CD4-positive, CD25-positive, alpha-beta regulatory T cell (primary cell): ENCODE results near the gene PLA2R1. TPM values are rescaled to one million over a fixed set of nuclear protein-coding genes. Genes with fewer than 3 reads are reported as not detected.

Experiments used
- ATAC-seq, 2 donors: fragments of 150-1000 bp; cut with Tn5 transposase; one replicate each; pipeline ENCODE4 v1.10.0; 2021; ENCODE audit warnings: low read depth in 2 of 2, moderate number of reproducible peaks in 2 of 2, moderate library complexity in 1 of 2
- DNase-seq, 3 donors: peaks; one replicate each; pipeline versions ENCODE4 v3.0.0 to v3.0.0-alpha.2; 2012 to 2022; ENCODE audit warnings: mixed read lengths in 1 of 3
- H3K27ac ChIP-seq: one replicate; pipeline ENCODE4 v1.7.0; 2013; ENCODE audit warnings: mild to moderate bottlenecking, low read length; ENCODE audit not compliant: insufficient read depth, poor library complexity, severe bottlenecking
- H3K27me3 ChIP-seq: one replicate; pipeline ENCODE4 v1.7.0; 2013; ENCODE audit warnings: low read length; ENCODE audit not compliant: control insufficient read depth, insufficient read depth
- H3K36me3 ChIP-seq: one replicate; pipeline ENCODE4 v1.7.0; 2013; ENCODE audit warnings: mild to moderate bottlenecking, low read length, moderate library complexity; ENCODE audit not compliant: control insufficient read depth, insufficient read depth
- H3K4me1 ChIP-seq: 2 replicates; pipeline ENCODE4 v1.7.0; 2013; ENCODE audit warnings: mild to moderate bottlenecking, low read length; ENCODE audit not compliant: insufficient read depth, control insufficient read depth, poor library complexity, severe bottlenecking
- H3K4me3 ChIP-seq: one replicate; pipeline ENCODE4 v1.7.0; 2013; ENCODE audit warnings: low read depth, mild to moderate bottlenecking, low read length, moderate library complexity
- H3K9me3 ChIP-seq, 2 experiments: 1 replicate in 1 of 2; 2 replicates in 1 of 2; pipeline ENCODE4 v1.7.0; 2013; ENCODE audit warnings: low read length in 2 of 2, mild to moderate bottlenecking in 1 of 2, moderate library complexity in 1 of 2; ENCODE audit not compliant: control insufficient read depth in 2 of 2
- H3K27ac Mint-ChIP-seq, 3 donors: one replicate each; pipeline ENCODE4 v1.8.0; 2020 to 2022; ENCODE audit warnings: mild to moderate bottlenecking in 3 of 3, mixed read lengths in 3 of 3, moderate library complexity in 2 of 3
- H3K27me3 Mint-ChIP-seq: one replicate; pipeline ENCODE4 v1.8.0; 2022; ENCODE audit warnings: mild to moderate bottlenecking, mixed read lengths
- H3K36me3 Mint-ChIP-seq: one replicate; pipeline ENCODE4 v1.8.0; 2020; ENCODE audit warnings: mixed read lengths
- H3K4me1 Mint-ChIP-seq, 4 donors: one replicate each; pipeline ENCODE4 v1.8.0; 2020 to 2022; ENCODE audit warnings: mixed read lengths in 4 of 4, mild to moderate bottlenecking in 1 of 4
- H3K4me3 Mint-ChIP-seq, 4 donors: one replicate each; pipeline ENCODE4 v1.8.0; 2020 to 2022; ENCODE audit warnings: mild to moderate bottlenecking in 4 of 4, mixed read lengths in 4 of 4, moderate library complexity in 3 of 4
- H3K9me3 Mint-ChIP-seq, 7 donors: one replicate each; pipeline ENCODE4 v1.8.0; 2020 to 2022; ENCODE audit warnings: mixed read lengths in 7 of 7, mild to moderate bottlenecking in 3 of 7, moderate library complexity in 2 of 7
- polyA plus RNA-seq, 4 donors: library from polyadenylated mRNA; unstranded; fragments of 300-500 nt; fragmentation: Illumina TruSeq; gene quantifications; one replicate each; pipeline ENCODE4 v1.2.3, GENCODE V29; 2021
- total RNA-seq: library from RNA; stranded (reverse); gene quantifications from one replicate; pipeline ENCODE4 v1.2.3, GENCODE V29; 2022

Gene PLA2R1
- total and polyA plus RNA-seq, 5 donors from 2014 or later, result not detected

DNA sequence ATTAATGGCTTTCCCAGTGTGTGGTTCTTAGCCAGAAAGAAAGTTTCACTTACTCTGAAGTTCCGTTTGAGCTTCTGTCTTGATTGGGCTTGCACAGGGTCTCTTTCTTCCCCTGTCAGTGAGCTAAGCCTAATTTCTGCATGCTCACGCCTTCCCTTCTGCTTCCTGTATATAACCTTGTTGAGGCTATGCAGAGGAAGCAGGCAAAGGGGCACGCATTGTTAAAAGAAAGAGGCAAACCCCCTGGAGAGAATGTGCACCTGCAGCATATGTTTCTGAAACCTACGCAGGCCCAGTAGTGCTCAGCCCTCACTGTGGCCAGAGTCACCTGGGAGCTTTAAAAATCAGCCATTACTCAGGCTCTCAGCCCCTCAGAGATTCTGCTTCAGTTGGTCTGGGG, 14.5 kb upstream of the PLA2R1 start:
- Mint-ChIP-seq H3K27ac (no peak overlapping the region), H3K36me3 (no peaks in the 10 kb centered on the region), H3K27me3 (peaks cover 5% of the 10 kb centered on the region), H3K4me3 (no peak overlapping the region), H3K9me3 (peaks cover 0 to 4% (median 0%) of the 10 kb centered on the region in 7 donors), H3K4me1 (no peaks in the 10 kb centered on the region)
- no peak overlapping the region for H3K4me3 ChIP-seq
- no peak for ATAC-seq
- no peaks in the 10 kb centered on the region for H3K4me1 ChIP-seq
- H3K36me3 ChIP-seq, result no peaks in the 10 kb centered on the region
- H3K27ac ChIP-seq, result no peak overlapping the region
- no peaks in the 10 kb centered on the region for H3K9me3 ChIP-seq
- H3K27me3 ChIP-seq, result peaks cover 3% of the 10 kb centered on the region
- DNase-seq, result no peak

DNA sequence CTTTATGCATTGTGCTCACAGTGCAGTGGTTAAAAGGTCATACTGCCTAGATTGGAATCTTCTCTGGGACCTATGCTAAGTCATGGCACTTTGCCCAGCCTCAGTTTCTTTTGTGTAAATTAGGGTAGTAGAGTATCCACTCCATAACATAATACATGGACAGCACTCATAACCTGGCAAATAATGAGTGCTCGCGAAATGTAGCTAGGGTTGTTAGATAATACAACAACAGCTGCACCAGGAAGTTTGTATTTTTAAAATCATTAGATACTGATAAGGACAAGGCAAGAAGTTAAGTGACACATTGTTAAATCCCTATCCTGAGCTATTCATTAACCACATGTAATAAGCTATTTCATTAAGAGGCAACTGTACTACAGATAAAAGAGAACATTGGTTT, 13.8 kb upstream of the PLA2R1 start:
- H3K36me3 ChIP-seq, result no peaks in the 10 kb centered on the region
- H3K9me3 ChIP-seq, result no peaks in the 10 kb centered on the region
- no peak overlapping the region for H3K27ac ChIP-seq
- H3K4me1 Mint-ChIP-seq, result no peaks in the 10 kb centered on the region
- H3K4me3 ChIP-seq, result no peak overlapping the region
- H3K27me3 ChIP-seq, result peaks cover 3% of the 10 kb centered on the region
- ATAC-seq, result no peak
- H3K4me3 Mint-ChIP-seq, result no peak overlapping the region
- peaks cover 0 to 4% (median 0%) of the 10 kb centered on the region in 7 donors for H3K9me3 Mint-ChIP-seq
- no peaks in the 10 kb centered on the region for H3K4me1 ChIP-seq
- no peaks in the 10 kb centered on the region for H3K36me3 Mint-ChIP-seq
- H3K27me3 Mint-ChIP-seq, result peaks cover 5% of the 10 kb centered on the region
- DNase-seq, result no peak
- H3K27ac Mint-ChIP-seq, result no peak overlapping the region

DNA sequence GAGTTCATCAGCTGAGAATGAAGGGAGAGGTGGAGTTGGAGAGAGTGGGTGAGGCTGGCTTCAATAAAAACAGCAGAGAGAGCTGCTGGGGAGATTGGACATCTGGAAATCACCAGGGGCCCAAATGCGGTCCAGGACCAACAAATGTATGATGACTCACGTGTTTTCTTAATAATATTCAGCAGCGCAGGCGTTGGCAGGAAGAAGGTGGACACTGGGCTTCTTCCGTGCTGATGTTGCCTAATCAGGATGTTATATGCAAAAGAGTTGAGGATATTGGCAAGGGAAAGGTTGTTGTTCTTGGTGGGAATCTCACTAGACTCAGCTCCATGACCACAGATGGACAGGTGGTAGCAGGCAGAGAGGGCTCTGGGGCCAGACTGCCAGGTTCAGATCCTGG, 12.8 kb upstream of the PLA2R1 start:
- Histone ChIP-seq H3K27ac (no peak overlapping the region), H3K4me1 (no peaks in the 10 kb centered on the region), H3K36me3 (no peaks in the 10 kb centered on the region), H3K4me3 (no peak overlapping the region), H3K9me3 (no peaks in the 10 kb centered on the region), H3K27me3 (peaks cover 3% of the 10 kb centered on the region)
- ATAC-seq (no peak), DNase-seq (no peak)
- Mint-ChIP-seq H3K4me3 (no peak overlapping the region), H3K4me1 (no peaks in the 10 kb centered on the region), H3K36me3 (no peaks in the 10 kb centered on the region), H3K9me3 (peaks cover 0 to 2% (median 0%) of the 10 kb centered on the region in 7 donors), H3K27me3 (peaks cover 5% of the 10 kb centered on the region), H3K27ac (no peak overlapping the region)

DNA sequence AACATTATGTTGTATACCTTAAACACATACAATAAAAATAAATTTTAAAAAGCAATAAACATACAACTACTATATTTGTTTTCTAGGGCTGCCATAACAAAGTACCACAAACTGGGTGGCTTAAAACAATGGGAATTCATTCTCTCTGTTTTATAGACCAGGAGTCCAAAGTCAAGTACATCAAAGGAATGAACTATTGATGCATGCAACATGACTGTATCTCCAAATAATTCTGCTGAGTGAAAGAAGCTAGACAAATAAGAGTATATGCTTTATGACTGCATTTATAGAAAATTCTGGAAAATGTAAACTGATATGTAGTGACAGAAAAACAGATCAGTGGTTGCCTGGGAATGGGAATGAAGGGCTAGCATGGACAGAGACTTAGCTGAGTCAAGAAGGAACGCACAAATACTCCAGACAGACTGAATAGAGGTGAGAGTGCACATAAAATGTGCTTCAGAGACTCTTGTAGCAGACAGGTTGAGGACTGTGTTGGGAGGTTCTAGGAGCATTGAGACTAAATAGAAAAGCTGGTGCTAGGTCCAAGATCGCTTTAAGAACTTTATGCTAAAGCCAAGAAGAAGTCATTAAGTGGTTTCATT, 11.0 kb upstream of the PLA2R1 start:
- DNase-seq (no peak), ATAC-seq (no peak)
- H3K9me3 Mint-ChIP-seq, result peaks cover 0 to 2% (median 0%) of the 10 kb centered on the region in 7 donors
- peaks cover 5% of the 10 kb centered on the region for H3K27me3 Mint-ChIP-seq
- H3K4me1 Mint-ChIP-seq, result no peaks in the 10 kb centered on the region
- no peak overlapping the region for H3K27ac Mint-ChIP-seq
- no peaks in the 10 kb centered on the region for H3K36me3 ChIP-seq
- H3K27me3 ChIP-seq, result peaks cover 3% of the 10 kb centered on the region
- H3K9me3 ChIP-seq, result no peaks in the 10 kb centered on the region
- H3K4me3 ChIP-seq, result no peak overlapping the region
- H3K4me1 ChIP-seq, result no peaks in the 10 kb centered on the region
- H3K4me3 Mint-ChIP-seq, result no peak overlapping the region
- no peaks in the 10 kb centered on the region for H3K36me3 Mint-ChIP-seq
- no peak overlapping the region for H3K27ac ChIP-seq

DNA sequence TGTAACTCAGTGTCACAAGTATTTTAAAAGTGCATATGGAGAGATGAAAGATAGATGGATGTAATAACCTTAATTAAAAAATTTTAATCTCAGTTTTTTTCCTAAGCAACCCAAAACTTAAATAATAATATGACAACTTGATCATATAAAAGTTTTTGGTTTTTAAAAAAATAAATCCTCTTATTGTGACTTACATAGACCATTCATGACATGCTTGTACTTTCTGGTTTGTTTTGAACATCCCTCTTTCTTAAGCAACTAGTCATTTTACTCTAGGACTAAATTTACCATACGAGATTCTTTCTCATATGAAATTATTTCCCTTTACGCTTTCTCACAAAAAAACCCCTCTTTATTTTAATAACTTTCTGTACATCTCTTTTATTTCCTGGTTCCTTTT, 6.5 kb upstream of the PLA2R1 start:
- Mint-ChIP-seq H3K27me3 (peaks cover 12% of the 10 kb centered on the region), H3K27ac (no peak overlapping the region), H3K9me3 (peaks cover 0 to 9% (median 0%) of the 10 kb centered on the region in 7 donors), H3K4me1 (no peaks in the 10 kb centered on the region), H3K4me3 (no peak overlapping the region), H3K36me3 (no peaks in the 10 kb centered on the region)
- DNase-seq (no peak), ATAC-seq (no peak)
- Histone ChIP-seq H3K4me1 (no peaks in the 10 kb centered on the region), H3K4me3 (no peak overlapping the region), H3K36me3 (no peaks in the 10 kb centered on the region), H3K27me3 (peaks cover 6% of the 10 kb centered on the region), H3K27ac (no peak overlapping the region), H3K9me3 (no peaks in the 10 kb centered on the region)

DNA sequence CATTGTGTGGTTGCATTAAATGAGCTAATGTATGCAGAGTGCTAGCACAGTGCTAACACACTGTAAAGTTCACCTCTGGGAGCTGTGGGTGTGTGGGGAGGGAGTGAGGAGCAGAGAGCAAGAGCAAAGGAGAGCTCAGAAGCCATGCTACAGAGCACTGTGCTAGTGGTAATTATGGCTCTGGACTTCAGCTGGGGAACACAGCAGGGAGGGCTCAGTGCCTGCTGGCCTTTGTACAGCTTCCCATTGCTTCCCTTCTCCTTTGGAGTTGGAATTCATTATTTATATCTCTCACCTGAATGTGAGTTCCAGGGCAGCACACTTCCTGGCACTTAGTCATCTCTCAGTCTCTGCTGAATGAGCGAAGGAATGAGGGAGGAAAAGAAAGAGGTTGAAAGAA, 2.5 kb upstream of the PLA2R1 start:
- peaks cover 40% of the 10 kb centered on the region for H3K27me3 Mint-ChIP-seq
- Histone ChIP-seq H3K27ac (no peak overlapping the region), H3K9me3 (no peaks in the 10 kb centered on the region), H3K27me3 (peaks cover 21% of the 10 kb centered on the region), H3K4me3 (no peak overlapping the region), H3K36me3 (no peaks in the 10 kb centered on the region), H3K4me1 (peaks cover 7% of the 10 kb centered on the region)
- no peak for DNase-seq
- no peaks in the 10 kb centered on the region for H3K36me3 Mint-ChIP-seq
- H3K4me3 Mint-ChIP-seq, result no peak overlapping the region
- no peak overlapping the region for H3K27ac Mint-ChIP-seq
- no peak for ATAC-seq
- H3K4me1 Mint-ChIP-seq, result peaks cover 0 to 6% (median 0%) of the 10 kb centered on the region in 4 donors
- peaks cover 0 to 10% (median 0%) of the 10 kb centered on the region in 7 donors for H3K9me3 Mint-ChIP-seq

DNA sequence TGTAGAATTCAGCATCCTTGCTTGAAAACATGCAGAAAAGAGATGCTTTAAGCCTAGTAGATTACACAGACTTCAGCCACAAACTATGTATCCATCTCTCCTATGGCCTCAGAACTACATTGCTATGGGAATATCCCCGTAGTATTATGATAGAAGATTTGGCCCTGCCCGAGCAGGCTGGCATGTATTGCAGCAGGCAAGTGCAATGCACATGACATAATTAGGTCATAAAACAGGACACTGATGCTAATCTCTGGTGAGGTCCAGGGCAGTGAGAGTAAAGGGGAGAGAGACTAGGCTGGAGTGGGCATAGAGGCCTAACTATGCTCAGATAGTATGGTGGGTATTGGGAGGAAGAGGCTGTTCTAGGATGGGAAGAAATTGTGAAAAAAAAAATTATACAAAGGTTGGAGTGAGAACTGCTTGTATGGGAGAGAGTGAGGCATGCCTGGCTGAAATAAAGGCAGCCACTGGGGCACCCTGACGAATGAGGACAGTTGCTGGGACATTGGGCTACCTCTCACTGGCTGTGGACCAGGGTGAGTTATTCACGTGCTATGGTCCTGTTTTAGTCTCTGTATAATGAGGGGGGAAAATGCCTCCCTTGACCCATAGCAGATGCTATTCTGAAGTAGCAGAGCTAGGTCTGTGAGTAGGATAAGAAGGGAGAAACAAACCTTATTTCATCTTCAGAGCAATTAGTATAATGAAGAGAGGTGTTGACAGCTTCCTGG, 1.6 kb upstream of the PLA2R1 start:
- H3K4me1 ChIP-seq, result peaks cover 7% of the 10 kb centered on the region
- DNase-seq (no peak), ATAC-seq (no peak)
- no peak overlapping the region for H3K4me3 ChIP-seq
- Mint-ChIP-seq H3K27ac (no peak overlapping the region), H3K9me3 (peaks cover 0 to 10% (median 0%) of the 10 kb centered on the region in 7 donors), H3K27me3 (peaks cover 44% of the 10 kb centered on the region), H3K4me1 (peaks cover 0 to 6% (median 0%) of the 10 kb centered on the region in 4 donors), H3K4me3 (no peak overlapping the region), H3K36me3 (no peaks in the 10 kb centered on the region)
- H3K36me3 ChIP-seq, result no peaks in the 10 kb centered on the region
- peaks cover 21% of the 10 kb centered on the region for H3K27me3 ChIP-seq
- H3K9me3 ChIP-seq, result no peaks in the 10 kb centered on the region
- no peak overlapping the region for H3K27ac ChIP-seq

DNA sequence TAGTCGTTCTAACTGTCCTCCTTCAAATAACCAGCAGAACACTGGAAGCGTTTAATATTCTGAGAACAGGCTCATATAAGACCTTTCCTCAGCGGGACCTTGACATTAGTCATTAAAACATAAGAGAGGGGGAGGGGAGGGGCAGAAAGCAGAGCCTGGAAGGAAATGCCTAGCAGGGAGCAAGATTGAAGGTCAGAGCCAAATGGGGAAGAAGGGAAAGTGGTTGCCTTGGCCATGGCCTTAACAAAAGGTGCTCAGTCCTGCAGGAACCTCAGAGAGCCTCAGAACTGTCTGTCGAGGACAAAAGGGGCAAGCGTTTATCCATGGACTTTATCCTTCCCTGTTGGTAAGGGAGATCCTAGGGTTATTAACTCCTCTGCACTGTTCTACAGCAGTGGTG, 856 bp upstream of the PLA2R1 start:
- Histone ChIP-seq H3K36me3 (no peaks in the 10 kb centered on the region), H3K4me1 (peaks cover 7% of the 10 kb centered on the region), H3K27me3 (peaks cover 21% of the 10 kb centered on the region), H3K9me3 (no peaks in the 10 kb centered on the region), H3K4me3 (no peak overlapping the region), H3K27ac (no peak overlapping the region)
- no peak for ATAC-seq
- Mint-ChIP-seq H3K4me1 (peaks cover 0 to 6% (median 0%) of the 10 kb centered on the region in 4 donors), H3K4me3 (no peak overlapping the region), H3K27ac (no peak overlapping the region), H3K9me3 (peaks cover 0 to 10% (median 0%) of the 10 kb centered on the region in 7 donors), H3K27me3 (peaks cover 46% of the 10 kb centered on the region), H3K36me3 (no peaks in the 10 kb centered on the region)
- DNase-seq, result no peak
